HG02938 (cell line): ENCODE measurements around the gene KIF26B.

Experiments used
- ATAC-seq: cut with Tn5 transposase; IDR thresholded peaks from one replicate; pipeline ENCODE4 v1.9.1; 2021; ENCODE audit warnings: mild to moderate bottlenecking, moderate library complexity; ENCODE audit not compliant: unreplicated experiment

KIF26B gene

GRCh38 chr1:245609354-245610150, 454.8 kb downstream of the KIF26B start:
- ATAC-seq = no peak

GRCh38 chr1:245611251-245611650, 456.5 kb downstream of the KIF26B start:
- ATAC-seq = no peak

GRCh38 chr1:245614476-245614875, 459.7 kb downstream of the KIF26B start:
- no peak for ATAC-seq

- no peak for ATAC-seq
These were observed 460.2 kb downstream of the KIF26B start for GRCh38 chr1:245615001-245615400.

GRCh38 chr1:245621589-245621988, 466.8 kb downstream of the KIF26B start:
- no peak for ATAC-seq

GRCh38 chr1:245622332-245623014, 467.7 kb downstream of the KIF26B start:
- ATAC-seq = no peak

GRCh38 chr1:245641384-245641783, 486.6 kb downstream of the KIF26B start:
- ATAC-seq = no peak

GRCh38 chr1:245645406-245645805, 490.6 kb downstream of the KIF26B start:
- ATAC-seq = no peak

GRCh38 chr1:245645894-245646293, 491.1 kb downstream of the KIF26B start:
- no peak for ATAC-seq

GRCh38 chr1:245648749-245649522, 494.2 kb downstream of the KIF26B start:
- ATAC-seq = no peak

- no peak for ATAC-seq
These were observed 494.9 kb downstream of the KIF26B start for GRCh38 chr1:245649666-245650065.

- no peak for ATAC-seq
These were observed 495.7 kb downstream of the KIF26B start for GRCh38 chr1:245650441-245650960.

- no peak for ATAC-seq
These were observed 496.3 kb downstream of the KIF26B start for GRCh38 chr1:245651093-245651492.

GRCh38 chr1:245652116-245652515, 497.3 kb downstream of the KIF26B start:
- ATAC-seq = no peak

GRCh38 chr1:245652660-245653427, 498.1 kb downstream of the KIF26B start:
- no peak for ATAC-seq

- no peak for ATAC-seq
These were observed 499.8 kb downstream of the KIF26B start for GRCh38 chr1:245654460-245655050.

- ATAC-seq = no peak
These were observed 501.5 kb downstream of the KIF26B start for GRCh38 chr1:245656189-245656717.

GRCh38 chr1:245657371-245657770, 502.6 kb downstream of the KIF26B start:
- no peak for ATAC-seq

- ATAC-seq = no peak
These were observed 508.6 kb downstream of the KIF26B start for GRCh38 chr1:245663373-245663772.

- no peak for ATAC-seq
These were observed 509.1 kb downstream of the KIF26B start for GRCh38 chr1:245663841-245664240.
